SK-N-MC (cell line): ENCODE results near the gene SPIN1.

ENCODE experiments used
- EZH2 ChIP-seq: fragments of 200-600 bp; sonication (generic); IDR thresholded peaks from one replicate; pipeline ENCODE4 v1.6.1; 2017; ENCODE audit warnings: antibody characterized with exemption
- POLR2AphosphoS5 ChIP-seq: IDR thresholded peaks from 2 replicates; pipeline ENCODE4 v1.6.1; 2012; ENCODE audit warnings: mild to moderate bottlenecking, low read depth, low read length, borderline replicate concordance

- no peak for TF ChIP-seq EZH2
- TF ChIP-seq POLR2AphosphoS5, result no peak
These were observed 41.6 kb downstream of the SPIN1 start for GRCh38 chr9:88429595-88430430.
